ENCODE results near the gene FBXL13. TPM values are rescaled to one million over a fixed set of nuclear protein-coding genes. Genes with fewer than 3 reads are reported as not detected.
"Not testable (repeated sequence)": the region's sequence is repeated elsewhere in the genome, so short reads cannot be mapped to it uniquely, and the experiment has no call there.

The FBXL13 gene
- total RNA-seq, 1 donor from 2014 or later, result 2.1 TPM

GRCh38 chr7:103051519-103051918 lies 23.1 kb downstream of the FBXL13 start:
- no peak for DNase-seq (ENCODE audit: low read depth, low spot score)
- TF ChIP-seq CTCF (conservative IDR thresholded peaks at IDR 0.05), result no peak
- Mint-ChIP-seq H3K4me1 (no peaks in the 10 kb centered on the region), H3K27ac (ENCODE audit: unreplicated experiment) (no peak overlapping the region), H3K36me3 (ENCODE audit: low read depth) (peaks cover 33% of the 10 kb centered on the region), H3K27me3 (ENCODE audit: low read depth) (no peaks in the 10 kb centered on the region), H3K4me3 (no peak overlapping the region), H3K9me3 (peaks cover 12% of the 10 kb centered on the region)

GRCh38 chr7:103048833-103049232 lies 25.8 kb downstream of the FBXL13 start:
- Mint-ChIP-seq H3K27me3 (ENCODE audit: low read depth) (no peaks in the 10 kb centered on the region), H3K4me1 (no peaks in the 10 kb centered on the region), H3K36me3 (ENCODE audit: low read depth) (peaks cover 42% of the 10 kb centered on the region), H3K27ac (ENCODE audit: unreplicated experiment) (no peak overlapping the region), H3K9me3 (peaks cover 18% of the 10 kb centered on the region), H3K4me3 (no peak overlapping the region)
- TF ChIP-seq CTCF (conservative IDR thresholded peaks at IDR 0.05), result no peak
- no peak for DNase-seq (ENCODE audit: low read depth, low spot score)

- not testable (repeated sequence) for H3K27me3 Mint-ChIP-seq (ENCODE audit: low read depth); H3K27ac Mint-ChIP-seq (ENCODE audit: unreplicated experiment); DNase-seq (ENCODE audit: low read depth, low spot score); H3K4me3 Mint-ChIP-seq
- Mint-ChIP-seq H3K36me3 (ENCODE audit: low read depth) (peaks cover 33% of the 10 kb centered on the region), H3K9me3 (peaks cover 17% of the 10 kb centered on the region), H3K4me1 (peaks cover 15% of the 10 kb centered on the region)
Observed at GRCh38 chr7:103041815-103042214, 32.8 kb downstream of the FBXL13 start.

- Mint-ChIP-seq H3K4me1 (peaks cover 15% of the 10 kb centered on the region), H3K27ac (ENCODE audit: unreplicated experiment) (peak overlapping the region; percentile 35), H3K36me3 (ENCODE audit: low read depth) (peaks cover 21% of the 10 kb centered on the region)
- peak; percentile 49 for DNase-seq (ENCODE audit: low read depth, low spot score)
- not testable (repeated sequence) for H3K4me3 Mint-ChIP-seq; H3K9me3 Mint-ChIP-seq; H3K27me3 Mint-ChIP-seq (ENCODE audit: low read depth)
Observed at GRCh38 chr7:103037823-103038739, 36.5 kb downstream of the FBXL13 start.

- no peaks in the 10 kb centered on the region for H3K27me3 Mint-ChIP-seq (ENCODE audit: low read depth)
- peaks cover 15% of the 10 kb centered on the region for H3K36me3 Mint-ChIP-seq (ENCODE audit: low read depth)
- peaks cover 6% of the 10 kb centered on the region for H3K9me3 Mint-ChIP-seq
- peaks cover 15% of the 10 kb centered on the region for H3K4me1 Mint-ChIP-seq
- TF ChIP-seq CTCF (conservative IDR thresholded peaks at IDR 0.05), result no peak
- H3K27ac Mint-ChIP-seq (ENCODE audit: unreplicated experiment), result peak overlapping the region; percentile 35
- no peak overlapping the region for H3K4me3 Mint-ChIP-seq
- DNase-seq (ENCODE audit: low read depth, low spot score), result no peak
Observed at GRCh38 chr7:103037476-103037822, 37.1 kb downstream of the FBXL13 start.

- H3K9me3 Mint-ChIP-seq; H3K4me3 Mint-ChIP-seq; DNase-seq (ENCODE audit: low read depth, low spot score); H3K27me3 Mint-ChIP-seq (ENCODE audit: low read depth); H3K27ac Mint-ChIP-seq (ENCODE audit: unreplicated experiment); H3K36me3 Mint-ChIP-seq (ENCODE audit: low read depth): not testable (repeated sequence)
- H3K4me1 Mint-ChIP-seq, result peaks cover 15% of the 10 kb centered on the region
Observed at GRCh38 chr7:103034318-103034717, 40.3 kb downstream of the FBXL13 start.

- Mint-ChIP-seq H3K4me1 (no peaks in the 10 kb centered on the region), H3K36me3 (ENCODE audit: low read depth) (peaks cover 4% of the 10 kb centered on the region), H3K9me3 (no peaks in the 10 kb centered on the region), H3K27me3 (ENCODE audit: low read depth) (no peaks in the 10 kb centered on the region), H3K27ac (ENCODE audit: unreplicated experiment) (no peak overlapping the region), H3K4me3 (no peak overlapping the region)
- no peak for DNase-seq (ENCODE audit: low read depth, low spot score)
- no peak for TF ChIP-seq CTCF (conservative IDR thresholded peaks at IDR 0.05)
Observed at GRCh38 chr7:103031781-103032180, 42.8 kb downstream of the FBXL13 start.
